Measurements from ENCODE around the gene PKD1L1. TPM values are rescaled to one million over a fixed set of nuclear protein-coding genes. Genes with fewer than 3 reads are reported as not detected.

PKD1L1 gene
- total RNA-seq, 4 donors from 2014 or later: 0.44 to 1.1 (median 0.75) TPM

- no peak for TF ChIP-seq CTCF (IDR thresholded peaks at IDR 0.05; ENCODE audit: low read depth)
Measured at GRCh38 chr7:47801423-47801822, 146.8 kb downstream of the PKD1L1 start.

GRCh38 chr7:47799524-47799923 lies 148.7 kb downstream of the PKD1L1 start:
- TF ChIP-seq CTCF (IDR thresholded peaks at IDR 0.05; ENCODE audit: low read depth): no peak

GRCh38 chr7:47796347-47796746 lies 151.9 kb downstream of the PKD1L1 start:
- TF ChIP-seq CTCF (IDR thresholded peaks at IDR 0.05; ENCODE audit: low read depth): no peak

GRCh38 chr7:47795631-47796030 lies 152.6 kb downstream of the PKD1L1 start:
- TF ChIP-seq CTCF (IDR thresholded peaks at IDR 0.05; ENCODE audit: low read depth): no peak

- TF ChIP-seq CTCF (IDR thresholded peaks at IDR 0.05; ENCODE audit: low read depth): no peak
Measured at GRCh38 chr7:47794016-47794415, 154.2 kb downstream of the PKD1L1 start.

GRCh38 chr7:47792521-47793121 lies 155.6 kb downstream of the PKD1L1 start:
- no peak for TF ChIP-seq CTCF (IDR thresholded peaks at IDR 0.05; ENCODE audit: low read depth)

GRCh38 chr7:47791682-47792081 lies 156.6 kb downstream of the PKD1L1 start:
- TF ChIP-seq CTCF (IDR thresholded peaks at IDR 0.05; ENCODE audit: low read depth): no peak

Measured in subcutaneous adipose tissue (tissue), 4 donors.